NCI-H2081 (cell line): ENCODE measurements around the gene PPEF1.
"Not testable (repeated sequence)": the region's sequence is repeated elsewhere in the genome, so short reads cannot be mapped to it uniquely, and the experiment has no call there.

Experiments used
- DNase-seq, 2 experiments: peaks; one replicate each; lab custom pipeline; 2025; lab: John Stamatoyannopoulos, UW

Gene PPEF1

GRCh38 chrX:18797141-18797540 lies 89.7 kb downstream of the PPEF1 start:
- DNase-seq, result no peak

GRCh38 chrX:18799911-18800310 lies 92.5 kb downstream of the PPEF1 start:
- no peak for DNase-seq

- no peak for DNase-seq
Measured at GRCh38 chrX:18809641-18810040, 102.2 kb downstream of the PPEF1 start.

GRCh38 chrX:18810416-18810815 lies 103.0 kb downstream of the PPEF1 start:
- DNase-seq, result no peak

- DNase-seq, result no peak
Measured at GRCh38 chrX:18825375-18825774, 117.9 kb downstream of the PPEF1 start.

- no peak for DNase-seq
Measured at GRCh38 chrX:18828832-18829404, 121.5 kb downstream of the PPEF1 start.

GRCh38 chrX:18833071-18833731 lies 125.8 kb downstream of the PPEF1 start:
- DNase-seq, result no peak

GRCh38 chrX:18847901-18848300 lies 140.5 kb downstream of the PPEF1 start:
- not testable (repeated sequence) for DNase-seq

GRCh38 chrX:18855919-18856644 lies 148.6 kb downstream of the PPEF1 start:
- DNase-seq, result no peak

GRCh38 chrX:18856645-18856997 lies 149.2 kb downstream of the PPEF1 start:
- DNase-seq, result no peak

GRCh38 chrX:18861511-18861910 lies 154.1 kb downstream of the PPEF1 start:
- no peak for DNase-seq

- DNase-seq, result no peak
Measured at GRCh38 chrX:18864390-18864920, 157.0 kb downstream of the PPEF1 start.

GRCh38 chrX:18871161-18871890 lies 163.9 kb downstream of the PPEF1 start:
- no peak for DNase-seq

- DNase-seq, result no peak
Measured at GRCh38 chrX:18871970-18872369, 164.5 kb downstream of the PPEF1 start.

GRCh38 chrX:18872621-18873020 lies 165.2 kb downstream of the PPEF1 start:
- DNase-seq, result no peak

- no peak for DNase-seq
Measured at GRCh38 chrX:18873189-18873791, 165.8 kb downstream of the PPEF1 start.

- no peak for DNase-seq
Measured at GRCh38 chrX:18873836-18874235, 166.4 kb downstream of the PPEF1 start.

GRCh38 chrX:18874560-18875255 lies 167.3 kb downstream of the PPEF1 start:
- no peak for DNase-seq

GRCh38 chrX:18875256-18875878 lies 167.9 kb downstream of the PPEF1 start:
- DNase-seq, result no peak

- no peak for DNase-seq
Measured at GRCh38 chrX:18877469-18877868, 170.0 kb downstream of the PPEF1 start.
